SK-N-SH treated with all-trans-retinoic acid at 6 μM for 48 hours (cell line): ENCODE data around the gene TMEM87A.

Experiments
- ATAC-seq: fragments of 200-7000 bp; cut with Tn5 transposase; 3 replicates; pipeline ENCODE4 v1.9.1; 2020; ENCODE audit warnings: mild to moderate bottlenecking, moderate library complexity
- ARNTL ChIP-seq: fragments of 450-650 bp; formaldehyde crosslinking; IDR thresholded peaks from 2 replicates; pipeline ENCODE4 v1.5.0; 2020; ENCODE audit warnings: low read depth, mild to moderate bottlenecking, moderate library complexity, borderline replicate concordance
- CREB5 ChIP-seq: fragments of 250-450 bp; sonication (Bioruptor Pico); IDR thresholded peaks from 2 replicates; pipeline ENCODE4 v1.5.1; 2020; ENCODE audit warnings: low read depth, mild to moderate bottlenecking, moderate library complexity
- CSDC2 ChIP-seq: fragments of 250-450 bp; sonication (Bioruptor Pico); IDR thresholded peaks from 2 replicates; pipeline ENCODE4 v1.5.0; 2020; ENCODE audit warnings: mild to moderate bottlenecking, moderate library complexity
- CSRNP3 ChIP-seq: fragments of 250-450 bp; sonication (Bioruptor Pico); IDR thresholded peaks from 2 replicates; pipeline ENCODE4 v1.5.1; 2021; ENCODE audit warnings: mild to moderate bottlenecking, moderate library complexity
- ESRRG ChIP-seq: fragments of 250-450 bp; sonication (Bioruptor Pico); IDR thresholded peaks from 2 replicates; pipeline ENCODE4 v1.6.1; 2021; ENCODE audit warnings: mild to moderate bottlenecking
- GLIS3 ChIP-seq: fragments of 250-450 bp; sonication (Bioruptor Pico); IDR thresholded peaks from 2 replicates; pipeline ENCODE4 v1.5.0; 2020; ENCODE audit warnings: mild to moderate bottlenecking, moderate library complexity
- ISL1 ChIP-seq: fragments of 250-450 bp; sonication (Bioruptor Pico); IDR thresholded peaks from 2 replicates; pipeline ENCODE4 v2.1.2; 2022; ENCODE audit warnings: mild to moderate bottlenecking, moderate library complexity
- OSR1 ChIP-seq: fragments of 250-450 bp; sonication (Bioruptor Pico); IDR thresholded peaks from 2 replicates; pipeline ENCODE4 v1.8.0; 2022; ENCODE audit warnings: moderate library complexity, mild to moderate bottlenecking, inconsistent platforms
- PATZ1 ChIP-seq: fragments of 250-450 bp; sonication (Bioruptor Pico); IDR thresholded peaks from 2 replicates; pipeline ENCODE4 v1.8.0; 2020; ENCODE audit warnings: mild to moderate bottlenecking, moderate library complexity, borderline replicate concordance
- POU6F1 ChIP-seq: fragments of 250-450 bp; sonication (Bioruptor Pico); IDR thresholded peaks from 2 replicates; pipeline ENCODE4 v1.8.0; 2021; ENCODE audit warnings: low read depth, mild to moderate bottlenecking, moderate library complexity, borderline replicate concordance
- PPARA ChIP-seq: fragments of 250-450 bp; sonication (Bioruptor Pico); IDR thresholded peaks from 2 replicates; pipeline ENCODE4 v1.5.0; 2020; ENCODE audit warnings: mild to moderate bottlenecking, borderline replicate concordance
- RARB ChIP-seq: fragments of 250-450 bp; sonication (Bioruptor Pico); IDR thresholded peaks from 2 replicates; pipeline ENCODE4 v1.8.0; 2021; ENCODE audit warnings: mild to moderate bottlenecking, moderate library complexity
- SNAI2 ChIP-seq: fragments of 250-450 bp; sonication (Bioruptor Pico); IDR thresholded peaks from 2 replicates; pipeline ENCODE4 v1.5.0; 2020; ENCODE audit warnings: mild to moderate bottlenecking, moderate library complexity
- TCF4 ChIP-seq: fragments of 250-450 bp; sonication (Bioruptor Pico); IDR thresholded peaks from 2 replicates; pipeline ENCODE4 v1.8.0; 2021; ENCODE audit warnings: mild to moderate bottlenecking, moderate library complexity, borderline replicate concordance
- TOX ChIP-seq: fragments of 250-450 bp; sonication (Bioruptor Pico); IDR thresholded peaks from 2 replicates; pipeline ENCODE4 v1.8.0; 2021; ENCODE audit warnings: mild to moderate bottlenecking, moderate library complexity, borderline replicate concordance
- TSHZ2 ChIP-seq: fragments of 250-450 bp; sonication (Bioruptor Pico); IDR thresholded peaks from 2 replicates; pipeline ENCODE4 v1.5.0; 2020; ENCODE audit warnings: mild to moderate bottlenecking, moderate library complexity
- ZC3H10 ChIP-seq: fragments of 250-450 bp; sonication (Bioruptor Pico); IDR thresholded peaks from 2 replicates; pipeline ENCODE4 v1.5.1; 2021; ENCODE audit warnings: mild to moderate bottlenecking, moderate library complexity
- ZFP30 ChIP-seq: fragments of 450-650 bp; formaldehyde crosslinking; IDR thresholded peaks from 2 replicates; pipeline ENCODE4 v1.5.0; 2022; ENCODE audit warnings: mild to moderate bottlenecking, moderate library complexity
- ZNF565 ChIP-seq: fragments of 450-650 bp; formaldehyde crosslinking; conservative IDR thresholded peaks from 2 replicates; pipeline ENCODE4 v1.5.0; 2020; ENCODE audit warnings: low read depth, mild to moderate bottlenecking, moderate library complexity
- ZNF70 ChIP-seq: fragments of 450-650 bp; formaldehyde crosslinking; IDR thresholded peaks from 2 replicates; pipeline ENCODE4 v1.5.0; 2020; ENCODE audit warnings: mild to moderate bottlenecking, moderate library complexity
- ZNF8 ChIP-seq: fragments of 450-650 bp; formaldehyde crosslinking; IDR thresholded peaks from 2 replicates; pipeline ENCODE4 v1.5.0; 2020; ENCODE audit warnings: mild to moderate bottlenecking, moderate library complexity

TMEM87A gene

GRCh38 chr15:42172475-42172874 is 100.8 kb downstream of the TMEM87A start (continued):
- TF ChIP-seq ISL1 (no peak), ARNTL (CRISPR knock-in tag) (no peak), ZNF565 (CRISPR knock-in tag) (no peak), CSDC2 (CRISPR knock-in tag) (no peak)

GRCh38 chr15:42171795-42172194 is 101.4 kb downstream of the TMEM87A start:
- ATAC-seq, result no peak
- TF ChIP-seq ESRRG (no peak), ARNTL (CRISPR knock-in tag) (no peak), ISL1 (no peak), TCF4 (CRISPR knock-in tag) (no peak), CSRNP3 (CRISPR knock-in tag) (no peak), GLIS3 (no peak), ZNF565 (CRISPR knock-in tag) (no peak), ZNF8 (CRISPR knock-in tag) (no peak), ZFP30 (CRISPR knock-in tag) (no peak), SNAI2 (CRISPR knock-in tag) (no peak), PPARA (CRISPR knock-in tag) (no peak), POU6F1 (CRISPR knock-in tag) (no peak), TOX (no peak), RARB (CRISPR knock-in tag) (no peak)

- TF ChIP-seq ZFP30 (CRISPR knock-in tag) (no peak), CSRNP3 (CRISPR knock-in tag) (no peak), PPARA (CRISPR knock-in tag) (no peak), ZC3H10 (CRISPR knock-in tag) (no peak), ESRRG (no peak), CREB5 (CRISPR knock-in tag) (no peak), RARB (CRISPR knock-in tag) (no peak), ARNTL (CRISPR knock-in tag) (no peak), PATZ1 (CRISPR knock-in tag) (no peak), TOX (no peak), POU6F1 (CRISPR knock-in tag) (no peak), SNAI2 (CRISPR knock-in tag) (no peak), ZNF70 (CRISPR knock-in tag) (no peak), GLIS3 (no peak), OSR1 (CRISPR knock-in tag) (no peak), TSHZ2 (no peak), ISL1 (no peak)
- ATAC-seq, result no peak
Observed at GRCh38 chr15:42171122-42171521, 102.1 kb downstream of the TMEM87A start.
